ENCODE measurements around the gene FHOD1. TPM values are rescaled to one million over a fixed set of nuclear protein-coding genes. Genes with fewer than 3 reads are reported as not detected.

FHOD1 gene
- total RNA-seq, 1 experiment from 2014 or later, result 33.1 TPM

DNA sequence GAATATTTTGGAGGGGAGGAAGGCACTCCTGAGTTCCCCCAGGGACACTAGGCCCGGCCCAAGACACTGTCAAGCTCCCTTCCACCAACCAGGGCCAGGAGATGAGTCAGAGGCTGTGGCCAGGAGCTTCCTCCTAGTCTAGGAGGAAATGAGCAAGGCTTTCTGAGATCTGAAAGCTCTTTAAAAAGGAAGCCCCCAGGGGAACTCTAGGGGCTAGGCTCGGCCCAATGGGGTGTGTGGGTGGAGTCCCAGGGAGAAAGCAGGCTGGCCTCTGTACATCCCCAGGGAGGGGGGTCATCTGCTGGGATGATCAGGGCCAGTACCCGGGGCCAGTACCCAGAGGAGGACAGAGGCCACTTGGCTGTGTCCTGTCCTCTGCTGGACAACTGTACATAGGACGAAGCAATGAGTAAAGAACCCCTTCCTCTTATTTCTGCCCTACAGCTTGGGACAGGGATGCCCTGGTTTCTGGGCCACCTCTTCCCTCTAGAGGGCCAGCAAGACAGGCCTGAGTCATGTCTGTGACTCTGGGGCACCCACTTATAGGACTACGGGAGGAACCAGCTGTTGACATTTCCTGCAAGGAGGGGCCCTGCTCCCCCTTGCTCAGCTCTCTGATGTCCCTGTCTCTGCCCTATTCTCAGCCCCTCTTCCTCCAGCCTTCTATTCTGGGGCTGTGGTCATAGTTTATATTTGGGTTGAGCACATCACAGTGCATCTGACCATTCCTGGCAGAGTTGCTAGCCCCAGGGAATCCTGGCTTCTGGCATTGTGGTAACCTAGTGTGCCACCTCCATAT lies 2.7 kb downstream of the FHOD1 start:
- peaks cover 16% of the 10 kb centered on the region; the same call in 1 of the 2 replicates for H4K20me1 ChIP-seq (ENCODE audit: insufficient read depth, low read depth, low read length)
- no peaks in the 10 kb centered on the region for H3K36me3 ChIP-seq (ENCODE audit: insufficient read depth, low read length)
- peaks cover 53% of the 10 kb centered on the region for H3K4me1 ChIP-seq (ENCODE audit: low read length)
- peak overlapping the region; percentile 95 for H3K4me2 ChIP-seq (ENCODE audit: low read depth, low read length, poor library complexity, severe bottlenecking)
- peak; percentile 96 for DNase-seq
- H2AFZ ChIP-seq (ENCODE audit: low read length), result no peak overlapping the region
- no peaks in the 10 kb centered on the region for H3K27me3 ChIP-seq (ENCODE audit: low read length)
- H3K27ac ChIP-seq (ENCODE audit: low read length), result peak overlapping the region; percentile 83
- peak overlapping the region; percentile 88 for H3K4me3 ChIP-seq (ENCODE audit: low read length)
- H3K9me3 ChIP-seq (ENCODE audit: low read length), result no peaks in the 10 kb centered on the region
- no peaks in the 10 kb centered on the region for H3K9me2 ChIP-seq (replicated peaks; ENCODE audit: insufficient read depth, low read length)
- peak overlapping the region; percentile 79 for H3K9ac ChIP-seq (ENCODE audit: low read length)
- H3K79me2 ChIP-seq (ENCODE audit: low read length), result peaks cover 30% of the 10 kb centered on the region

DNA sequence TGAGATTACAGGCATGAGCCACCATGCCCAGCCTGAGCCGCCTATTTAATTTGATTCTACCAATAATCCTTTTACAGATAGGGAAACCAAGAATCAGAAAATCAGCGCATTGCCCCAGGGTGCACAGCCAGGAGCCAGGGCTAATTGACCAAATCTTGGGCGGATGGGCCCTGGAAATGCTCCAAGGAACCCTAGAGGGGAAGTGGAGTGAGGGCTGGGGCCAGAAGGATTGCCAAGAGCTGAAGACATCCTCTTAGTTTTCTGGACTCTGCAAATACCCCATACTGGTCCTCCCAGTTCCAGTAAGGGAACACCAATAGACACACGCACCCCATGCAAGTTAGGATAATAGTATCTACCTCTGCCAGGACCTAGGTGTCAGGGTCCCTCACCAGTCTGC lies 3.8 kb downstream of the FHOD1 start:
- Histone ChIP-seq H2AFZ (ENCODE audit: low read length) (no peak overlapping the region), H3K27me3 (ENCODE audit: low read length) (no peaks in the 10 kb centered on the region), H3K4me3 (ENCODE audit: low read length) (no peak overlapping the region), H3K4me2 (ENCODE audit: low read depth, low read length, poor library complexity, severe bottlenecking) (peak overlapping the region; percentile 95), H3K36me3 (ENCODE audit: insufficient read depth, low read length) (no peaks in the 10 kb centered on the region), H3K9me3 (ENCODE audit: low read length) (no peaks in the 10 kb centered on the region), H3K9ac (ENCODE audit: low read length) (peak overlapping the region; percentile 65), H3K9me2 (replicated peaks; ENCODE audit: insufficient read depth, low read length) (no peaks in the 10 kb centered on the region), H4K20me1 (ENCODE audit: insufficient read depth, low read depth, low read length) (peaks cover 16% of the 10 kb centered on the region; the same call in 1 of the 2 replicates), H3K4me1 (ENCODE audit: low read length) (peaks cover 43% of the 10 kb centered on the region), H3K27ac (ENCODE audit: low read length) (peak overlapping the region; percentile 80), H3K79me2 (ENCODE audit: low read length) (peaks cover 30% of the 10 kb centered on the region)
- DNase-seq, result no peak

DNA sequence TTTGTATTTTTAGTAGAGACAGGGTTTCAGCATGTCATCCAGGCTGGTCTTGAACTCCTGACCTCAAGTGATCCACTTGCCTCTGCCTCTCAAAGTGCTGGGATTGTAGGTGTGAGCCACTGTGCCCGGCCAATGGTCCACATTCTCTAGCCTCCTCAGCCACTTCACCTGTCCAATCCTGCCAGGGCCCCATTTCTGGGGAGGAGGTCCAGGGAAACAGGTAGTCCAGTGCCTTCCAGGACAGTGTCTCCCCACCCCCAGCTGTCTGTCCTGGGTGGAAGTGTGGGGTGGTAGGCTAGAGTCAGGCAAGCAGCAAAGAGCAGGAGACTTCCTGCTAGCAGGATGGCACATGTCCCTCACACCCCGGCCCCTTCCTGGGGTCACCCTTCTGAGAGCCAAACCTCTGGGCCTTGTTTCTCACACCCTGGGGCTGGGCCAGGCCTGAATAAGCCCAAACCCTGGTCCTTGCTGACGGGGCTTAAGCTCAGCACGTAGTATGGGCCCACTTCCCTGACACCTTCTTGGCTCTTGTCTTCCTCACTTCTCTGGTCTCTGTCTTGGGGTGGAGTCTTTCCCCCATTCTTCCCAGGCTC lies 5.0 kb downstream of the FHOD1 start:
- Histone ChIP-seq H3K27me3 (ENCODE audit: low read length) (no peaks in the 10 kb centered on the region), H3K9ac (ENCODE audit: low read length) (no peak overlapping the region), H4K20me1 (ENCODE audit: insufficient read depth, low read depth, low read length) (peaks cover 16% of the 10 kb centered on the region; the same call in 1 of the 2 replicates), H3K4me2 (ENCODE audit: low read depth, low read length, poor library complexity, severe bottlenecking) (no peak overlapping the region), H2AFZ (ENCODE audit: low read length) (no peak overlapping the region), H3K79me2 (ENCODE audit: low read length) (peaks cover 30% of the 10 kb centered on the region), H3K4me3 (ENCODE audit: low read length) (no peak overlapping the region), H3K27ac (ENCODE audit: low read length) (no peak overlapping the region), H3K36me3 (ENCODE audit: insufficient read depth, low read length) (no peaks in the 10 kb centered on the region), H3K9me2 (replicated peaks; ENCODE audit: insufficient read depth, low read length) (no peaks in the 10 kb centered on the region), H3K9me3 (ENCODE audit: low read length) (no peaks in the 10 kb centered on the region), H3K4me1 (ENCODE audit: low read length) (peaks cover 34% of the 10 kb centered on the region)
- DNase-seq, result no peak

DNA sequence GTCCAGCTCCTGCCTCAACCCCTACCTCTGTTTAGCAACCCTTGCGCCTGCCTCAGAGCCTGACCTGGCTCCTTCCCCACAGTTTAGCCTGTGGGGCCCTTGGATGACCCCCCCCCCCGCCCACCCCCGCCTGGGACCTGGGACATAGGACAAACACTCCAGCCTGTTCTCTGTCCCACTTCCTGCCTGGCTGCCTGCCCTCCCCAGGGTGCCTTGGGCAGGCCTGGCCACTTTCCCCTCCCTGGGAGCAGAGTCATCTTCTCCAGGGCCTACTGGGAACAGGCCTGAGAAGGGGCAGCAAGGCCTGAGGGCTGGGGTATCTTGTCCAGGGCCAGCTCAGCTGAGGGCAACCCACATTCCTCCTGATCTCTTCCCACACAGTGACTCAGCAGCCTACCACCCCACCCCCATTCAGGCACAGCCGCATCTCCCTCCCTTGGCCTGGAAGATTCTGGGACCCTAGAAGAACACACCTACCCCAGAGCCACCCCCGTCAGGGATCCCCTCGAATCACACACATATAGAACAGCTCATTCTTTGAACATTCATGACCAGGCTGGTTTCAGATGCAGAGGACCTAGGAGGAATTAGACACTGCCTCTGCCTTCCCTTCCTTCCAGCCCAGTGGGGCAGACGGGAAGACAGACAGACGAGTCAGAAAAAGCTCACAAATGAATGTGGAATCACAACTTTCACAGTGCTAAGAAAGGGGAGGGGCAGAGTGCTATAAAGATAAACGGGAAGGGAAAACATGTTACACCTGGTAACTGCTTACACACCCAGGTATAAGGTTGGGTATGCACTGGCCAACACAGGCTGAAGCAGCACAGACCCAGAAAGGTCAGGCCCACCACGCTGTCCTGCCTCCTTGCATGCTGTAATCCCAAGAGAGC lies 6.0 kb downstream of the FHOD1 start:
- Histone ChIP-seq H3K27me3 (ENCODE audit: low read length) (no peaks in the 10 kb centered on the region), H3K4me1 (ENCODE audit: low read length) (peaks cover 34% of the 10 kb centered on the region), H3K4me3 (ENCODE audit: low read length) (no peak overlapping the region), H2AFZ (ENCODE audit: low read length) (no peak overlapping the region), H3K27ac (ENCODE audit: low read length) (no peak overlapping the region), H3K9me2 (replicated peaks; ENCODE audit: insufficient read depth, low read length) (no peaks in the 10 kb centered on the region), H3K9ac (ENCODE audit: low read length) (no peak overlapping the region), H3K9me3 (ENCODE audit: low read length) (no peaks in the 10 kb centered on the region), H3K79me2 (ENCODE audit: low read length) (peaks cover 30% of the 10 kb centered on the region), H3K4me2 (ENCODE audit: low read depth, low read length, poor library complexity, severe bottlenecking) (no peak overlapping the region), H3K36me3 (ENCODE audit: insufficient read depth, low read length) (peaks cover 6% of the 10 kb centered on the region; the same call in 1 of the 2 replicates), H4K20me1 (ENCODE audit: insufficient read depth, low read depth, low read length) (peaks cover 18% of the 10 kb centered on the region; the same call in 1 of the 2 replicates)
- DNase-seq, result no peak

DNA sequence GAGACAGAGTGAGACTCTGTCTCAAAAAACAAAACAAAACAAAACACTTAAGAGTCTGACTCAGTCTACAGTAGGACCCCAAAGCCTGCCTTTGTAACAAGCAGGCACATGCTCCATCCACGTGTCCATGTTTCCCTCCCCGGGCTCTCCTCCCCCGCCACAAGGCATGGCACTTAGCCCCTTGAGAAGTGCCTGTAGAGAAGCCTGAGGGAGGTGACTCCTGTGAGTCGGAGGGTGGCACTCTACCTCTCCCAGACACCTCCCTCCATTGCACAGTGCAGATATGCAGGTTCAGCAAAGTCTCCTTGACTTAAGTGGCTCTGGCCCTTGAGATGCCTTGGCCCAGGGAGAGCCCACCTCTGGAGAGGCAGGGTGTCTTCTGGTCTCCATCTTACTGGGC lies 6.8 kb downstream of the FHOD1 start:
- Histone ChIP-seq H3K9me3 (ENCODE audit: low read length) (no peaks in the 10 kb centered on the region), H3K27me3 (ENCODE audit: low read length) (no peaks in the 10 kb centered on the region), H3K4me1 (ENCODE audit: low read length) (peaks cover 28% of the 10 kb centered on the region), H3K36me3 (ENCODE audit: insufficient read depth, low read length) (peaks cover 9% of the 10 kb centered on the region; the same call in 1 of the 2 replicates), H3K9ac (ENCODE audit: low read length) (no peak overlapping the region), H3K9me2 (replicated peaks; ENCODE audit: insufficient read depth, low read length) (no peaks in the 10 kb centered on the region), H3K27ac (ENCODE audit: low read length) (no peak overlapping the region), H3K79me2 (ENCODE audit: low read length) (peaks cover 24% of the 10 kb centered on the region), H2AFZ (ENCODE audit: low read length) (no peak overlapping the region), H3K4me2 (ENCODE audit: low read depth, low read length, poor library complexity, severe bottlenecking) (no peak overlapping the region), H3K4me3 (ENCODE audit: low read length) (no peak overlapping the region), H4K20me1 (ENCODE audit: insufficient read depth, low read depth, low read length) (peaks cover 22% of the 10 kb centered on the region; the same call in 1 of the 2 replicates)
- DNase-seq, result no peak

DNA sequence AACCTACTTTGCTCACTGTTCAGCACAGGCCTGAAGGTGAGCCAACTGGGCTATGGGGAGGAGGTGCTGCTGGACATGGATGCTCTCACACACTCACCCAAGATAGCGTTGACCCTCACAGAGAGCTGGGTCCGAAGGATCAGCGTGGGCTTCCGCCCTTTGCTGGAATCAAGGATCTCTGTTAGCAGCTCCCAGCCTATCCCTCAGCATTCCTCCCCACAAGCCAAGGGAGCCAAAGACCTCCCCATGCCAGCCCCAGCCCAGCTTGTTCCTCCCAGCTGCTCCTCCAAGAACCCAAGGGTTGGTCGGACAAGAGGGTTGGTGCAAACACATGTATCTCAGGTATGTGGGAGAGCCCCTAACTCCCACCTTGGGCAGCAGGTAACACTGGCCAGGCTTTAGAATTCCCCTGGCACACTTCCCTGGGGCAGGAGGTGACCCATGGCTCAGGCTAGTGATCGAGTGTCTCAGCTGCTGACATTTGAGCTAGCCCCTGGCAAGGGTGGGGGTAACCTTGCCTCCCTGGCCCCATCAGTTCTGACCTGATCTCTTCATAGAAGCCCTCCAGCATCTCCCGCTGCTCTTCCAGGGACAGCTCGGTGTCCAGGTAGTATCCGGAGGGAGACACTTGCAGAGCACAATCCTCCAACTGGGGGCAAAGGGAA lies 8.3 kb downstream of the FHOD1 start:
- Histone ChIP-seq H3K27ac (ENCODE audit: low read length) (no peak overlapping the region), H3K4me2 (ENCODE audit: low read depth, low read length, poor library complexity, severe bottlenecking) (no peak overlapping the region), H3K4me1 (ENCODE audit: low read length) (peaks cover 12% of the 10 kb centered on the region), H3K79me2 (ENCODE audit: low read length) (peaks cover 15% of the 10 kb centered on the region), H2AFZ (ENCODE audit: low read length) (no peak overlapping the region), H3K9ac (ENCODE audit: low read length) (no peak overlapping the region), H3K9me2 (replicated peaks; ENCODE audit: insufficient read depth, low read length) (no peaks in the 10 kb centered on the region), H3K9me3 (ENCODE audit: low read length) (no peaks in the 10 kb centered on the region), H3K36me3 (ENCODE audit: insufficient read depth, low read length) (peaks cover 9% of the 10 kb centered on the region; the same call in 1 of the 2 replicates), H4K20me1 (ENCODE audit: insufficient read depth, low read depth, low read length) (peaks cover 15% of the 10 kb centered on the region; the same call in 1 of the 2 replicates), H3K4me3 (ENCODE audit: low read length) (no peak overlapping the region), H3K27me3 (ENCODE audit: low read length) (no peaks in the 10 kb centered on the region)
- DNase-seq, result no peak

DNA sequence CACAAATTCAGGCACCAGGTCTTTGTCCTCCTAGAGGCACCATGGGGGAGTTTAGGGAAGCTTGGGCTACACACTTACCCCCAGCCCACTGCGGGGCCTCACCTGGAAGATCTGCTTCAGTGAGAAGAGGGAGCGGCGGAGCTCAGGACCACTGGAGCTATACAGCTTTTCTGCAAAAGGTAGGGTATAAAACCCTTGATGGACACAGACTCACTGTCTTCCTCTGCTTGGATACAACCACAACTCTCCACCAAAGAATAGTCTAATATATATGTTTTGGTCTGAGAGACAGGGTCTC lies 9.1 kb downstream of the FHOD1 start:
- H3K9me3 ChIP-seq (ENCODE audit: low read length), result no peaks in the 10 kb centered on the region
- peaks cover 10% of the 10 kb centered on the region; the same call in 1 of the 2 replicates for H4K20me1 ChIP-seq (ENCODE audit: insufficient read depth, low read depth, low read length)
- DNase-seq, result no peak
- no peaks in the 10 kb centered on the region for H3K27me3 ChIP-seq (ENCODE audit: low read length)
- H3K4me3 ChIP-seq (ENCODE audit: low read length), result no peak overlapping the region
- H3K79me2 ChIP-seq (ENCODE audit: low read length), result peaks cover 10% of the 10 kb centered on the region
- H3K27ac ChIP-seq (ENCODE audit: low read length), result no peak overlapping the region
- H3K36me3 ChIP-seq (ENCODE audit: insufficient read depth, low read length), result peaks cover 9% of the 10 kb centered on the region; the same call in 1 of the 2 replicates
- no peak overlapping the region for H2AFZ ChIP-seq (ENCODE audit: low read length)
- no peaks in the 10 kb centered on the region for H3K9me2 ChIP-seq (replicated peaks; ENCODE audit: insufficient read depth, low read length)
- H3K9ac ChIP-seq (ENCODE audit: low read length), result no peak overlapping the region
- peaks cover 6% of the 10 kb centered on the region for H3K4me1 ChIP-seq (ENCODE audit: low read length)
- H3K4me2 ChIP-seq (ENCODE audit: low read depth, low read length, poor library complexity, severe bottlenecking), result no peak overlapping the region
